ENCODE data around the gene C4BPB. TPM values are rescaled to one million over a fixed set of nuclear protein-coding genes. Genes with fewer than 3 reads are reported as not detected.

The C4BPB gene
- total RNA-seq, 3 donors from 2014 or later (not counting 1 experiment from before 2014, with no cell fraction given) = not detected

GRCh38 chr1:207071426-207071825, 17.2 kb upstream of the C4BPB start:
- Mint-ChIP-seq H3K27me3 (ENCODE audit: low read depth in 2 of 2) (peaks cover 0 to 6% of the 10 kb centered on the region in 2 donors), H3K4me3 (no peak overlapping the region), H3K36me3 (no peaks in the 10 kb centered on the region), H3K4me1 (peaks cover 24 to 26% of the 10 kb centered on the region in 2 donors), H3K9me3 (no peaks in the 10 kb centered on the region), H3K27ac (peak overlapping the region in 1 of 2 donors; percentile 72)
- DNase-seq = peak in 1 of 2 donors; percentile 70
- WGBS (ENCODE audit: insufficient coverage) = 76% methylated on average over 4 of the region's 6 CpGs
- no peak overlapping the region for H3K27ac ChIP-seq (ENCODE audit: low read length)
- H3K36me3 ChIP-seq (ENCODE audit: control insufficient read depth, insufficient read depth, low read length) = no peaks in the 10 kb centered on the region
- H3K4me1 ChIP-seq (ENCODE audit: control insufficient read depth, insufficient read depth, low read length) = peaks cover 25% of the 10 kb centered on the region
- no peak for TF ChIP-seq CTCF (IDR thresholded peaks at IDR 0.05)
- no peak for ATAC-seq
- no peaks in the 10 kb centered on the region for H3K9me3 ChIP-seq (ENCODE audit: control insufficient read depth, insufficient read depth, low read length)
- H3K4me3 ChIP-seq (ENCODE audit: low read length) = no peak overlapping the region
- no peaks in the 10 kb centered on the region for H3K27me3 ChIP-seq (ENCODE audit: control insufficient read depth, insufficient read depth, low read length)
- intact Hi-C loops (cut with micrococcal nuclease) = no loop called here

- H3K4me3 Mint-ChIP-seq = no peak overlapping the region
- TF ChIP-seq CTCF (IDR thresholded peaks at IDR 0.05) = no peak
- intact Hi-C loops (cut with micrococcal nuclease) = no loop called here
Observed at GRCh38 chr1:207072233-207072632, 16.4 kb upstream of the C4BPB start.

GRCh38 chr1:207073906-207074820, 14.5 kb upstream of the C4BPB start:
- no peaks in the 10 kb centered on the region for H3K36me3 ChIP-seq (ENCODE audit: control insufficient read depth, insufficient read depth, low read length)
- intact Hi-C loops (cut with micrococcal nuclease) = no loop called here
- no peaks in the 10 kb centered on the region for H3K9me3 Mint-ChIP-seq
- no peak overlapping the region for H3K27ac ChIP-seq (ENCODE audit: low read length)
- 89% methylated on average over 4 of the region's 4 CpGs for WGBS (ENCODE audit: insufficient coverage)
- ATAC-seq (no peak), DNase-seq (no peak)
- no peak overlapping the region for H3K27ac Mint-ChIP-seq
- peaks cover 23% of the 10 kb centered on the region for H3K4me1 ChIP-seq (ENCODE audit: control insufficient read depth, insufficient read depth, low read length)
- no peak for TF ChIP-seq CTCF (IDR thresholded peaks at IDR 0.05)
- no peaks in the 10 kb centered on the region for H3K9me3 ChIP-seq (ENCODE audit: control insufficient read depth, insufficient read depth, low read length)
- H3K27me3 ChIP-seq (ENCODE audit: control insufficient read depth, insufficient read depth, low read length) = no peaks in the 10 kb centered on the region
- H3K4me3 Mint-ChIP-seq = no peak overlapping the region
- peaks cover 0 to 6% of the 10 kb centered on the region in 2 donors for H3K27me3 Mint-ChIP-seq (ENCODE audit: low read depth in 2 of 2)
- H3K36me3 Mint-ChIP-seq = no peaks in the 10 kb centered on the region
- peaks cover 20 to 22% of the 10 kb centered on the region in 2 donors for H3K4me1 Mint-ChIP-seq
- H3K4me3 ChIP-seq (ENCODE audit: low read length) = no peak overlapping the region

More at GRCh38 chr1:207072233-207072632, 16.4 kb upstream of the C4BPB start:
- peaks cover 25% of the 10 kb centered on the region for H3K4me1 ChIP-seq (ENCODE audit: control insufficient read depth, insufficient read depth, low read length)
- DNase-seq = no peak
- H3K27ac Mint-ChIP-seq = no peak overlapping the region
- no peak for ATAC-seq
- H3K36me3 ChIP-seq (ENCODE audit: control insufficient read depth, insufficient read depth, low read length) = no peaks in the 10 kb centered on the region
- H3K27me3 Mint-ChIP-seq (ENCODE audit: low read depth in 2 of 2) = peaks cover 0 to 6% of the 10 kb centered on the region in 2 donors
- no peak overlapping the region for H3K4me3 ChIP-seq (ENCODE audit: low read length)
- no peaks in the 10 kb centered on the region for H3K9me3 ChIP-seq (ENCODE audit: control insufficient read depth, insufficient read depth, low read length)
- 64% methylated on average over 8 of the region's 8 CpGs for WGBS (ENCODE audit: insufficient coverage)
- no peaks in the 10 kb centered on the region for H3K36me3 Mint-ChIP-seq
- no peaks in the 10 kb centered on the region for H3K27me3 ChIP-seq (ENCODE audit: control insufficient read depth, insufficient read depth, low read length)
- H3K27ac ChIP-seq (ENCODE audit: low read length) = no peak overlapping the region
- H3K9me3 Mint-ChIP-seq = no peaks in the 10 kb centered on the region
- peaks cover 24 to 26% of the 10 kb centered on the region in 2 donors for H3K4me1 Mint-ChIP-seq
